D721Med (cell line): Measurements from ENCODE around the gene ENOSF1.
A peak's percentile ranks its signal among the peaks of the same experiment; 100 is the strongest.

Experiments
- DNase-seq: peaks from one replicate; pipeline ENCODE4 v3.0.0; 2011; ENCODE audit warnings: low spot score; ENCODE audit not compliant: insufficient read length
- FAIRE-seq: peaks from 2 replicates; lab custom pipeline; 2011; peaks lifted over from hg19 to GRCh38; lab: Jason Lieb, UNC
- TF ChIP-seq, protein P1 (sequence below): IDR thresholded peaks from 2 replicates; pipeline ENCODE4 v1.5.1; 2012; ENCODE audit warnings: mild to moderate bottlenecking, control low read depth; ENCODE audit not compliant: insufficient read depth; ENCODE audit errors: missing control alignments

The ENOSF1 gene

DNA sequence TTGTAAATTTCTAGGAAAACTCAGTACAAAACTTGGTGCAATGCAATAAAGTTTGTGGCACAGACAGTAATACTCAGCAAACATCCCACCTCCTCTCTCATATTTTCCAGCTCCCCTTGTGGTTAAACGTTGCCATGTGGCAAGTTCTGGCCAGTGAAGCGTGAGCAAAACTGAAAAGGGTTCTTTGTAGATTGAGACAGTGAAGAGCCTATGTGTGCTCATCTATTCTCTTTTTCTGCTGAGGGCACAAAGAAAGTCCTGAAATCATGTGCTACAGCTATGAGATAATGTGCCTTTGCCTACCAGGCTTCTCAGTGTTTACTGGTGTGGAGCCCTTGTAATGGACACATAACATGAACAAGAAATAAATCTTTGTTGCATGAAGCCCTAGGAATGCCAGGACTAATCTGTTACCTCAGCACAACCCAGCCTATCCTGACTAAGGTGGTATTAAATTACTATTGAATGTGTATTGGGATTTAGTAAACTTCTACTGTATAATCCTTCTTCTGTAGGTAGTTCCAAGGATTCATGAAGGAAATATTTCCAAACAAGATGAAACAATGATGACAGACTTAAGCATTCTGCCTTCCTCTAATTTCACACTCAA, 67.9 kb downstream of the ENOSF1 start:
- peak; percentile 38 for FAIRE-seq
- no peak for DNase-seq
- TF ChIP-seq, protein P1, sequence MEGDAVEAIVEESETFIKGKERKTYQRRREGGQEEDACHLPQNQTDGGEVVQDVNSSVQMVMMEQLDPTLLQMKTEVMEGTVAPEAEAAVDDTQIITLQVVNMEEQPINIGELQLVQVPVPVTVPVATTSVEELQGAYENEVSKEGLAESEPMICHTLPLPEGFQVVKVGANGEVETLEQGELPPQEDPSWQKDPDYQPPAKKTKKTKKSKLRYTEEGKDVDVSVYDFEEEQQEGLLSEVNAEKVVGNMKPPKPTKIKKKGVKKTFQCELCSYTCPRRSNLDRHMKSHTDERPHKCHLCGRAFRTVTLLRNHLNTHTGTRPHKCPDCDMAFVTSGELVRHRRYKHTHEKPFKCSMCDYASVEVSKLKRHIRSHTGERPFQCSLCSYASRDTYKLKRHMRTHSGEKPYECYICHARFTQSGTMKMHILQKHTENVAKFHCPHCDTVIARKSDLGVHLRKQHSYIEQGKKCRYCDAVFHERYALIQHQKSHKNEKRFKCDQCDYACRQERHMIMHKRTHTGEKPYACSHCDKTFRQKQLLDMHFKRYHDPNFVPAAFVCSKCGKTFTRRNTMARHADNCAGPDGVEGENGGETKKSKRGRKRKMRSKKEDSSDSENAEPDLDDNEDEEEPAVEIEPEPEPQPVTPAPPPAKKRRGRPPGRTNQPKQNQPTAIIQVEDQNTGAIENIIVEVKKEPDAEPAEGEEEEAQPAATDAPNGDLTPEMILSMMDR = no peak

DNA sequence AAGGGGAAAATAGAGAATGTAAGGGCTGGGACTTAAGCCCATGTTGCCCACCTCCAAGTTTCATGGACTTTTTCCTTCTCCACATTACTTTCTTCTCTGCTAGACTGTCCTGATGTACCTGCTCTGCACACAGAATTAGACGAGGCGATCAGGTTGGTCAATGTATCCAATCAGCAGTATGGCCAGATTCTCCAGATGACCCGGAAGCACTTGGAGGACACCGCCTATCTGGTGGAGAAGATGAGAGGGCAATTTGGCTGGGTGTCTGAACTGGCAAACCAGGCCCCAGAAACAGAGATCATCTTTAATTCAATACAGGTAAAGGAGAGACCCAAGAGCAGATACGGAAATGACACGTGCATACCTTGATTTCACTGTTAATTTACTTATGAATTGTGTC, 71.2 kb downstream of the ENOSF1 start:
- FAIRE-seq = no peak

DNA sequence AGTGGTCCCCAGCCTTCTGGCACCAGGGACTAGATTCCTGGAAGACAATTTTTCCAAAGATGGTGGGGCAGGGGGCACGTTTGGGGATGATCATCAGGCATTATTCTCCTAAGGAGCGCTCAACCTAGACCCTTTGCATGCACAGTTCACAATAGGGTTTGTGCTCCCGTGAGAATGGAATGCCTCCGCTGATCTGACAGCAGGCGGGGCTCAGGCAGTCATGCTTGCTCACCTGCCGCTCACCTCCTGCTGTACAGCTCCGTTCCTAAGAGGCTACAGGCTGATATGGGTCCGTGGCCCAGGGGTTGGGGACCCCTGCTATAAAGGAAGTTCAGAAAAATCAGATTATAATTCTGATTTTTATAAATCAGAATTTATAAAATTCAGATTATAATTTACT, 77.3 kb downstream of the ENOSF1 start:
- FAIRE-seq (no peak), DNase-seq (no peak)
- TF ChIP-seq, protein P1 = no peak

More for the DNA sequence above, 71.2 kb downstream of the ENOSF1 start:
- DNase-seq = no peak
- TF ChIP-seq, protein P1 = no peak

DNA sequence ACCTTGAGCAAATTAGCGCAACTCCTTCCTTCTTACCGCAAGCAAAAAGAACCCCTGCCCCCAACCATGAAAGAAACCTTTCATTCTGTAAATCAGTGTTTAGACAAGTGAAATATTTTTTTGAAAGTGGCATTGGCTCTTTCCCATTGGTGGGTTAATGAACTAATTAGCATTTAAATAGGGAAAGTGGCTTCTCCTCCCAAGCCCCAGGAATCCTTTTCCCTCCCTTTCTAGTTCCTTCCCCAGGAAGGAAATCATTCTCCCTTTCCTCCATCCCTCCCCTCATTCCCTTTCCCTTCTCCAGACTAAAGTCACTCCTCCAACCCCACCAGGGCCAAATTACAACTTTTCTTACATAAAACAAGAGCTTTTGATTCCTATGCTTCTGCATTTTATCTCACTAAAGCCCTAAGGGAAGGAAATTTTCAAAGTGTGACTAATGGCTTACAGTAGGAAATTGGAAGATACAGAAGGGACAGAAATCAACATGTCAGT, 77.8 kb downstream of the ENOSF1 start:
- TF ChIP-seq, protein P1 = no peak
- no peak for FAIRE-seq
- no peak for DNase-seq

DNA sequence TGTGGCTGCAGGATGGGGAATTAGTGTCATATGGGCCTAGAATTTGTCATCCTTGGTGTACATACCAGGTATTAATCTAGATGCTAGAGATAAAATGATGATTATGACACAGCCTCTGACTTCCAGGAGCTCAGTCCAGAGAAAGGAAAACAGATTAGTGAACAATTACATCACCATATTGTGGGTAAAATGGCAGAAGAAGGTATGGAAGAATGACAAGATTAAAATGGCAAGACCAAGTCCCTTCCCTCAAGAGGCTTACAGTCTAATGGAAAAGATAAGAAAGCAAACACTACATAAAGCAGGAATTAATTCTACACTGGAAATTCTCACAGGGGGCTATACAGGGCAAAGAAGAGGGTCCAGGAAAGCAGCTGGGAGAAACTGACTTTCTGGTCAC, 80.9 kb downstream of the ENOSF1 start:
- FAIRE-seq (no peak), DNase-seq (no peak)
- TF ChIP-seq, protein P1 = no peak

DNA sequence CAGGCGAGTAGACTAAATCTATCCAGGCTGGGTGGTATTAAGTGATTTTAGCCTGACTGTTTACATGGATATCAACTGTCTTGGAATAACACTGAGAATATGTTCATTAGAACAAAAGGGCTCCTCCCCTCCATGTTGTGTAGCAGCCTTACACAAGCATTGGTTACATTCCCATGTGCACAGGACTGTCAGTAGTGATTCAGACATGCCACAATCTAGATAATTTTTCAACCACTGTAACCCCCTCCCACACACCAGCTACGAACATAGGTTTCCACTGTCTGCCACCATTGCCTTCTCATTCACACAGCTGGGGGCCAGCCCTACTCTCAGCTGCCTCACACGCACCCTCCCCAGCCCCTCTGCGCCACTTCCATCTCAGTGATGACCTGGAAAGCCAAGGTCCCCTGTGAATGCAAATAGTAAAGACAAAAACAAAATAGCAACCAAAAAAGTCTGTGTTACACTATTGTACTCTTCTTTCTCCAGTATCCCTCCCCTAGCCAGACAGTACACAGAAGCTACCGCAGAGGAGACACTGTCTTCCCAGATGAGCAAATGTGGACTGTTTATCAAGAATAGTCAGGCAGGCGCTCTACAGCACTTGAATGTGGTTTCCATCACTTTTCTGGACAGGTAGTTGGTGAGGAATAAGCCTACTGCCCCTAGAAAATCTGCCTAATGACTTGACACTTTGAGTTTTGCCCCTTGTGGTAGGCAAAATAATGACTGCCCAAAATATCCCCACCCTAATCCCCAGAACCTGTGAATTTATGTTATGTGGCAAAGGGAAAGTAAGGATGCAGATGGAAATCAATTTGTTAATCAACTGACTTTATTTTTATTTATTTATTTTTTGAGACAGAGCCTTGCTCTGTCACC, 82.9 kb downstream of the ENOSF1 start:
- TF ChIP-seq, protein P1 = no peak
- no peak for DNase-seq
- FAIRE-seq = no peak
